ENCODE results near the gene MCU. TPM values are rescaled to one million over a fixed set of nuclear protein-coding genes. Genes with fewer than 3 reads are reported as not detected.
"Not testable (repeated sequence)": the region's sequence is repeated elsewhere in the genome, so short reads cannot be mapped to it uniquely, and the experiment has no call there.

The MCU gene
- total and polyA plus RNA-seq, 10 of the 15 experiments (the other 5 are each of a cell fraction or from before 2014, with no cell fraction given), result 5.1 to 49.1 (median 17.9) TPM

GRCh38 chr10:72695496-72695895, 3.6 kb downstream of the MCU start (continued):
- no peak for TF ChIP-seq BCL3 (IDR thresholded peaks at IDR 0.05; ENCODE audit: borderline replicate concordance, insufficient read depth, low read depth, low read length, poor library complexity, severe bottlenecking)
- no peak for TF ChIP-seq TBL1XR1 (IDR thresholded peaks at IDR 0.05; ENCODE audit: low read depth, low read length)

- Histone ChIP-seq H3K4me3 (no peak overlapping the region), H3K4me2 (ENCODE audit: control insufficient read depth, insufficient read depth) (no peak overlapping the region), H3K4me1 (ENCODE audit: control insufficient read depth, insufficient read depth, low read length) (peaks cover 10% of the 10 kb centered on the region), H3K27ac (ENCODE audit: control insufficient read depth, insufficient read depth) (no peak overlapping the region), H3K79me2 (ENCODE audit: control insufficient read depth, insufficient read depth, low read length) (peaks cover 18% of the 10 kb centered on the region), H3K36me3 (ENCODE audit: control insufficient read depth in 2 of 2, insufficient read depth in 2 of 2, low read length in 1 of 2) (no peaks in the 10 kb centered on the region), H3K27me3 (replicated peaks in 1 of 2; ENCODE audit: control insufficient read depth in 2 of 2, insufficient read depth in 2 of 2, low read length in 1 of 2) (no peaks in the 10 kb centered on the region), H4K20me1 (ENCODE audit: control insufficient read depth, insufficient read depth) (no peaks in the 10 kb centered on the region), H2AFZ (ENCODE audit: control insufficient read depth, low read depth, low read length) (no peak overlapping the region), H3K9ac (ENCODE audit: control insufficient read depth, insufficient read depth, low read length) (no peak overlapping the region), H3K9me3 (replicated peaks; ENCODE audit: control insufficient read depth, insufficient read depth, low read length) (no peaks in the 10 kb centered on the region)
- ChIA-PET SMC1A (ENCODE audit: uncharacterized antibody, unreplicated experiment) (interaction anchor here (0.7 to 1.1 kb wide), 2 partner anchors 118 to 152 kb away, joined by 3 to 4 read pairs; no protein-coding TSS in a partner anchor), CTCF (interaction anchor here (0.5 to 1.7 kb wide), 3 partner anchors 16 to 333 kb away, joined by 3 to 5 read pairs (median 5); no protein-coding TSS in a partner anchor), POLR2A (interaction anchor here (1.0 kb wide), 1 partner anchor 10 kb away, joined by 7 read pairs; no protein-coding TSS in a partner anchor), RAD21 (ENCODE audit: unreplicated experiment) (no interaction called here)
- DNase-seq (ENCODE audit: low read depth, low spot score) (no peak), FAIRE-seq (no peak), ATAC-seq (no peak)
- no peak for TF ChIP-seq NRF1 (conservative IDR thresholded peaks at IDR 0.05; ENCODE audit: low read depth, low read length)
- TF ChIP-seq MTA2 (IDR thresholded peaks at IDR 0.05; ENCODE audit: low read depth), result no peak
- TF ChIP-seq RAD51 (IDR thresholded peaks at IDR 0.05), result no peak
- BruUV-seq (replicated peaks), result no TSS peak
- in situ Hi-C loops (cut with MboI) (no loop called here), intact Hi-C loops (cut with micrococcal nuclease; ENCODE audit: unreplicated experiment) (loop anchor here (10.0 kb wide), 1 partner anchor 133 kb away; no protein-coding TSS in a partner anchor)
These were observed 5.8 kb downstream of the MCU start for GRCh38 chr10:72697716-72698115.

- H3K36me3 ChIP-seq (ENCODE audit: control insufficient read depth in 2 of 2, insufficient read depth in 2 of 2, low read length in 1 of 2); H2AFZ ChIP-seq (ENCODE audit: control insufficient read depth, low read depth, low read length); intact Hi-C loops (cut with micrococcal nuclease; ENCODE audit: unreplicated experiment); POLR2A ChIA-PET; DNase-seq (ENCODE audit: low read depth, low spot score); ATAC-seq; BruUV-seq (replicated peaks); H3K9ac ChIP-seq (ENCODE audit: control insufficient read depth, insufficient read depth, low read length); FAIRE-seq; H3K27ac ChIP-seq (ENCODE audit: control insufficient read depth, insufficient read depth); H3K9me3 ChIP-seq (replicated peaks; ENCODE audit: control insufficient read depth, insufficient read depth, low read length); H4K20me1 ChIP-seq (ENCODE audit: control insufficient read depth, insufficient read depth); H3K4me2 ChIP-seq (ENCODE audit: control insufficient read depth, insufficient read depth); H3K4me3 ChIP-seq; in situ Hi-C loops (cut with MboI); H3K4me1 ChIP-seq (ENCODE audit: control insufficient read depth, insufficient read depth, low read length); H3K27me3 ChIP-seq (replicated peaks in 1 of 2; ENCODE audit: control insufficient read depth in 2 of 2, insufficient read depth in 2 of 2, low read length in 1 of 2); H3K79me2 ChIP-seq (ENCODE audit: control insufficient read depth, insufficient read depth, low read length): not testable (repeated sequence)
- ChIA-PET RAD21 (ENCODE audit: unreplicated experiment) (interaction anchor here (1.9 kb wide), 1 partner anchor 9 kb away, joined by 4 read pairs; no protein-coding TSS in a partner anchor), CTCF (interaction anchor here (0.6 kb wide), 1 partner anchor 1349 kb away, joined by 4 read pairs; no protein-coding TSS in a partner anchor), SMC1A (ENCODE audit: uncharacterized antibody, unreplicated experiment) (interaction anchor here (1.0 kb wide), 1 partner anchor 17 kb away, joined by 3 read pairs; no protein-coding TSS in a partner anchor)
- 100% methylated on average over 5 of the region's 5 CpGs for WGBS (ENCODE audit: insufficient coverage, insufficient replicate concordance, low lambda C conversion rate, missing lambda C conversion rate)
These were observed 10.5 kb downstream of the MCU start for GRCh38 chr10:72702465-72702864.

Data from GM12878 (cell line).